Testis (tissue), 2 donors: ENCODE data around the gene CASK.

Experiments used
- POLR2A ChIP-seq: fragments of 450-650 bp; IDR thresholded peaks from one replicate; pipeline ENCODE4 v1.6.1; 2017; ENCODE audit warnings: antibody characterized with exemption, mild to moderate bottlenecking, moderate library complexity
- TF ChIP-seq, protein P1 (sequence below), 3 experiments: fragments of 450-650 bp in 2 of 3; fragments of 200-600 bp in 1 of 3; sonication (generic) in 1 of 3; IDR thresholded peaks; one replicate each; pipeline ENCODE4 v1.5.1; 2016 to 2019; ENCODE audit warnings: antibody characterized with exemption in 3 of 3, mild to moderate bottlenecking in 2 of 3, moderate library complexity in 1 of 3

DNA sequence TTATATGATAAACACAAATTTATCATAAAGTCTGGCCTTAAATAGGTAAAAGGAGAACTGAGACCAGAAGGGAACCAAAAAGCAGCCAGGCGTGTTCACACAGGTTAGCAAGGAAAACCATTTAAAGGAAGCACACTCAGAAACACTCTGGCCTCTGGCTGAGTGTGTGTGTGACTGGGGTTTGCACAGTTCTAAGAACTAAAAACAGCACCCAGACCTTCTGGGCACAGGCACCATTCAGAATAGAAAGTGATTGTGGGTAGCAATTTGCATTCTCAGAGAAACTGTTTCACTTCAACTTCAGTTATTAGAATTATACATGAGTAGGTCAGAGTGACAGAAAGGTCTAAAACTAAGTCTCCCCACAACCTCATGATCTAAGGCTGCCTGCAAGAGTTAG, 189.4 kb downstream of the CASK start:
- TF ChIP-seq, protein P1, sequence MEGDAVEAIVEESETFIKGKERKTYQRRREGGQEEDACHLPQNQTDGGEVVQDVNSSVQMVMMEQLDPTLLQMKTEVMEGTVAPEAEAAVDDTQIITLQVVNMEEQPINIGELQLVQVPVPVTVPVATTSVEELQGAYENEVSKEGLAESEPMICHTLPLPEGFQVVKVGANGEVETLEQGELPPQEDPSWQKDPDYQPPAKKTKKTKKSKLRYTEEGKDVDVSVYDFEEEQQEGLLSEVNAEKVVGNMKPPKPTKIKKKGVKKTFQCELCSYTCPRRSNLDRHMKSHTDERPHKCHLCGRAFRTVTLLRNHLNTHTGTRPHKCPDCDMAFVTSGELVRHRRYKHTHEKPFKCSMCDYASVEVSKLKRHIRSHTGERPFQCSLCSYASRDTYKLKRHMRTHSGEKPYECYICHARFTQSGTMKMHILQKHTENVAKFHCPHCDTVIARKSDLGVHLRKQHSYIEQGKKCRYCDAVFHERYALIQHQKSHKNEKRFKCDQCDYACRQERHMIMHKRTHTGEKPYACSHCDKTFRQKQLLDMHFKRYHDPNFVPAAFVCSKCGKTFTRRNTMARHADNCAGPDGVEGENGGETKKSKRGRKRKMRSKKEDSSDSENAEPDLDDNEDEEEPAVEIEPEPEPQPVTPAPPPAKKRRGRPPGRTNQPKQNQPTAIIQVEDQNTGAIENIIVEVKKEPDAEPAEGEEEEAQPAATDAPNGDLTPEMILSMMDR (IDR thresholded peaks at IDR 0.05): no peak
- no peak for TF ChIP-seq POLR2A
